Mesenchymal stem cell (in vitro differentiated cells and primary cell): ENCODE measurements around the gene KCTD1.

Experiments used
- DNase-seq: peaks from one replicate; pipeline ENCODE4 v3.0.0-alpha.2; 2013
- H2AFZ ChIP-seq: one replicate; pipeline ENCODE4 v1.6.1; 2013; ENCODE audit warnings: low read depth, mild to moderate bottlenecking, control low read depth, inconsistent platforms, low read length, moderate library complexity
- H2AK5ac ChIP-seq: 2 replicates; pipeline ENCODE4 v1.6.1; 2013; ENCODE audit warnings: low read length, moderate library complexity, mild to moderate bottlenecking, inconsistent platforms; ENCODE audit not compliant: severe bottlenecking
- H2BK120ac ChIP-seq: one replicate; pipeline ENCODE4 v1.6.1; 2013; ENCODE audit warnings: low read depth, mild to moderate bottlenecking, inconsistent platforms, low read length, moderate library complexity
- H2BK12ac ChIP-seq, 2 experiments: one replicate each; pipeline ENCODE4 v1.6.1; 2013; ENCODE audit warnings: inconsistent platforms in 2 of 2, low read length in 2 of 2, mild to moderate bottlenecking in 2 of 2, moderate library complexity in 2 of 2, control low read depth in 1 of 2
- H2BK15ac ChIP-seq: one replicate; pipeline ENCODE4 v1.6.1; 2013; ENCODE audit warnings: mild to moderate bottlenecking, low read depth, inconsistent platforms; ENCODE audit not compliant: poor library complexity, severe bottlenecking
- H2BK5ac ChIP-seq: 2 replicates; pipeline ENCODE4 v1.6.1; 2013; ENCODE audit warnings: low read depth, mild to moderate bottlenecking, low read length, control low read depth, inconsistent platforms; ENCODE audit not compliant: poor library complexity, severe bottlenecking
- H3K14ac ChIP-seq, 2 experiments: one replicate each; pipeline ENCODE4 v1.6.1; 2013; ENCODE audit warnings: inconsistent platforms in 2 of 2, low read length in 2 of 2, control low read depth in 1 of 2, mild to moderate bottlenecking in 1 of 2, moderate library complexity in 1 of 2
- H3K18ac ChIP-seq, 2 experiments: one replicate each; pipeline ENCODE4 v1.6.1; 2013; ENCODE audit warnings: inconsistent platforms in 2 of 2, low read length in 2 of 2, control low read depth in 1 of 2, low read depth in 1 of 2, mild to moderate bottlenecking in 1 of 2
- H3K23ac ChIP-seq, 2 experiments: one replicate each; pipeline ENCODE4 v1.6.1; 2013; ENCODE audit warnings: inconsistent platforms in 2 of 2, low read length in 2 of 2, mild to moderate bottlenecking in 2 of 2, moderate library complexity in 2 of 2, control low read depth in 1 of 2
- H3K27ac ChIP-seq: 2 replicates; pipeline ENCODE4 v1.5.1; 2013; ENCODE audit warnings: mild to moderate bottlenecking, moderate library complexity, low read length, control low read depth, inconsistent platforms; ENCODE audit not compliant: poor library complexity, severe bottlenecking
- H3K27me3 ChIP-seq, 2 experiments: 2 replicates each; pipeline versions ENCODE4 v1.6.1 to v1.7.0; 2013; ENCODE audit warnings: low read length in 2 of 2, mild to moderate bottlenecking in 2 of 2, moderate library complexity in 2 of 2, control low read depth in 1 of 2, inconsistent platforms in 1 of 2; ENCODE audit not compliant: control insufficient read depth in 1 of 2, insufficient read depth in 1 of 2
- H3K36me3 ChIP-seq, 2 experiments: 2 replicates each; pipeline versions ENCODE4 v1.6.1 to v1.7.0; 2013; ENCODE audit warnings: low read length in 2 of 2, control low read depth in 1 of 2, inconsistent platforms in 1 of 2, low read depth in 1 of 2, mild to moderate bottlenecking in 1 of 2; ENCODE audit not compliant: insufficient read depth in 2 of 2, control insufficient read depth in 1 of 2
- H3K4ac ChIP-seq, 2 experiments: one replicate each; pipeline ENCODE4 v1.6.1; 2013; ENCODE audit warnings: inconsistent platforms in 2 of 2, low read length in 2 of 2, mild to moderate bottlenecking in 2 of 2, moderate library complexity in 2 of 2, control low read depth in 1 of 2, low read depth in 1 of 2
- H3K4me1 ChIP-seq: 2 replicates; pipeline ENCODE4 v1.6.1; 2013; ENCODE audit warnings: low read depth, low read length, control low read depth; ENCODE audit not compliant: control insufficient read depth, insufficient read depth
- H3K4me2 ChIP-seq: 2 replicates; pipeline ENCODE4 v1.6.1; 2013; ENCODE audit warnings: low read length, mild to moderate bottlenecking, inconsistent platforms; ENCODE audit not compliant: poor library complexity, severe bottlenecking
- H3K4me3 ChIP-seq, 2 experiments: 2 replicates each; pipeline versions ENCODE4 v1.5.1 to v1.7.0; 2013; ENCODE audit warnings: low read length in 2 of 2, mild to moderate bottlenecking in 2 of 2, control low read depth in 1 of 2, low read depth in 1 of 2; ENCODE audit not compliant: insufficient read depth in 1 of 2
- H3K79me1 ChIP-seq: replicated peaks from 2 replicates; pipeline ENCODE4 v1.6.1; 2013; ENCODE audit warnings: mild to moderate bottlenecking, control low read depth, low read length, inconsistent platforms; ENCODE audit not compliant: poor library complexity, severe bottlenecking
- H3K9ac ChIP-seq: 2 replicates; pipeline ENCODE4 v1.7.0; 2013; ENCODE audit warnings: mild to moderate bottlenecking, low read length, moderate library complexity
- H3K9me3 ChIP-seq: 2 replicates; pipeline ENCODE4 v1.7.0; 2013; ENCODE audit warnings: mild to moderate bottlenecking, low read length; ENCODE audit not compliant: control insufficient read depth
- H4K8ac ChIP-seq: one replicate; pipeline ENCODE4 v1.6.1; 2013; ENCODE audit warnings: inconsistent platforms, mild to moderate bottlenecking, low read length, moderate library complexity
- H4K91ac ChIP-seq: one replicate; pipeline ENCODE4 v1.6.1; 2013; ENCODE audit warnings: mild to moderate bottlenecking, low read length, inconsistent platforms
- WGBS: methylation state at CpG from one replicate; pipeline ENCODE4 v1.1.7; 2013; ENCODE audit warnings: mixed read lengths; 5-methylcytosine and 5-hydroxymethylcytosine counted together

Gene KCTD1

DNA sequence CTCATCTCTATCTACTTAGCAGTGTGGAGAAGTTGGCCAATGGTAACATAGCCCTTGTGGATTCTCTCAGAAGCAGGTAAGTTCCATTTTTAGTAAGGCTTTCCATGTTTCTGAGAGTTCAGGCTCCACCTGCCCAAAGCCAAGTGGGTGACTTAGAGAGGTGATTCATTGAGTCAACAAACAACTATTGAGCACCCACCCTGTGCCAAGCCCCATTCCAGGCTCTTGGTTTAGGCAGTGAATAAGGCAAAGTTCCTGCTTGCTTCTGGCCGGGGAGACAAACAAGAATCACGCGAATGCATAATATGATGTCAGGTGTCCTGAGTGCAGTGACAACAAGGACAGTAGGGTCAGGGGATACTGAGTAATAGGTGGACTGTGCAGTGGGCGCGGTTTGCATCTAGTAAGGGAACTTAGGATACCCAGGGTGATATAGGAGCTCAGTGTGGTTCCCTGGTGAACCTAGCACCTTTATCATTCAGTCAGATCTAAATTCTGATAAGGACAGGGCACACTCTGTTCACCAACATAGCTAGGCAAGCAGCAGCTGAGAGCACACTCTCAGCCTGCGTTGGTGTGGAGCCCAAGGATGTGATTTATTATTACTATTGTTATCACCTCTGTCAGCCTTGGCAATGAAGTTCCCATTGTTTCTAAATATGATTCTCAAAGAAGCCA lies 31.7 kb upstream of the KCTD1 start:
- H3K4me3 ChIP-seq = no peak overlapping the region
- H3K27ac ChIP-seq = no peak overlapping the region
- H2AFZ ChIP-seq = no peak overlapping the region
- H3K79me1 ChIP-seq = no peaks in the 10 kb centered on the region
- no peak overlapping the region for H2BK12ac ChIP-seq
- H2BK5ac ChIP-seq = no peak overlapping the region
- no peak overlapping the region for H3K23ac ChIP-seq
- no peak overlapping the region for H4K91ac ChIP-seq
- no peaks in the 10 kb centered on the region for H3K27me3 ChIP-seq
- no peak for DNase-seq
- no peaks in the 10 kb centered on the region for H3K9me3 ChIP-seq
- no peaks in the 10 kb centered on the region for H3K4me1 ChIP-seq
- H2BK120ac ChIP-seq = no peak overlapping the region
- H3K18ac ChIP-seq = no peak overlapping the region
- no peak overlapping the region for H3K4me2 ChIP-seq
- H2BK15ac ChIP-seq = no peak overlapping the region
- WGBS = 87% methylated on average over 5 of the region's 6 CpGs
- no peak overlapping the region for H2AK5ac ChIP-seq
- H3K14ac ChIP-seq = no peak overlapping the region
- no peaks in the 10 kb centered on the region for H3K36me3 ChIP-seq
- no peak overlapping the region for H4K8ac ChIP-seq
- no peak overlapping the region for H3K4ac ChIP-seq
- H3K9ac ChIP-seq = no peak overlapping the region

DNA sequence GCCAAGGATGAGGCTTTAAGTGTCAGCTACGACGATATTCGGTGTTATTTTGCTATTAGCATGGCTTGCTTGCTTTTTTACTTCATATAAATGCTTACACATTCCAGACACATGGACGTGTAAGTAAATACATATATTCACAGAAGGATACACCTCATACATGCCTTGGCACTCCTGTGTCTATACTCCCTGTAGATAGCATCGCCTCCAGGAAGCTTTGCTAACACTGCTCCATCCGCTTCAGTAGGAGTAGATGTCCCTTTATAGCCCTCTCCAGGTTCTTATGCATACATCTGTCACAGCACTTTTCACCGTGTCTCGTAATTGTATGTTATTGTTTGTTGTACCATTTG lies 27.5 kb upstream of the KCTD1 start:
- 72% methylated on average over 8 of the region's 8 CpGs for WGBS

DNA sequence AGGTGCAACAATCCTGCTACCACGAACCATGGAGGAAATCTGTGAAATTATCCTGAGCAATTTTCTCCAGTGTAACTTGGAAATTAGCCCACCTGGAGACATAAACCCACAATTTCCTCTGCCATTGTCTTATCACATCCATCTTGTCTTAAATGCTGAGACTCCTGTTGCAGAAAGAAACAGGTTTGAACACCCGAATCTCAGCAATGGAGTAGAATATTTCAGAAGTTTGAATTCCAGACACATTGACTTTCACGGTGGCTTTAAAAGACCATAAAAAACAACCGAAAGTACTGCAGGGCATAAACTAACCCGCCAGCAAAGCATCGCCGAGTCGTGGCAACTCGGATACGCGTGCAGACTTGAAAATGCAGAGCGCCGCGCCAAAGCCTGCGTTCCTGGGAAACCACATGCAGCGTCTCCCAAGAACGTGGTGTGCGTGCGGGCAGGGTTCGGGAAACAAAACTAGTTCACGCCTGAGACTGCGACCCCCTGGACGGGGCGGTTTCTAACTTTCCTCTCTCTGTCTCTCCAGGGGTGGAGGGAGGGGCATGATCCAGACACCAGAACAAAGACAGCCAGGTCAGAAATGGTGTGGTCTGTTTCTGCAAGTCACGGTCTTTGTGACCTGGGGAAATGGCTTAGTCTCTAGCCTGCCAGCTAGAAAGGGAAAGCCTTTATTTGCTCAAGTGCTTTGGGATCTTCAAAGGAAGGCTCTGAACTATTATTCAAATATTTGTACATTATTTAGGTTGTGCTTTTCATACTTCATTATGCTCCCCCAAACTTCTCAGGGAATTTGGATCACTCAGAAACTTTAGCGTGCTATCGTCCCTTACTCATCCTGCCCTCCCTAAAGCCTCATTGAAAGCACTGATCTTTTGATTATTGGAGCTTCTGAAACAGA lies 26.9 kb upstream of the KCTD1 start:
- H2AFZ ChIP-seq = peak overlapping the region; percentile 67
- H3K18ac ChIP-seq = peak overlapping the region in 1 of 2 experiments; percentile 35
- H3K79me1 ChIP-seq = no peaks in the 10 kb centered on the region
- H3K4ac ChIP-seq = no peak overlapping the region
- no peak overlapping the region for H2BK12ac ChIP-seq
- no peak overlapping the region for H3K23ac ChIP-seq
- H3K27ac ChIP-seq = peak overlapping the region; percentile 20
- peak overlapping the region; percentile 76 for H3K9ac ChIP-seq
- H4K8ac ChIP-seq = peak overlapping the region; percentile 7
- 16% methylated on average over 27 of the region's 27 CpGs for WGBS
- no peaks in the 10 kb centered on the region for H3K36me3 ChIP-seq
- no peak overlapping the region for H4K91ac ChIP-seq
- H2BK120ac ChIP-seq = no peak overlapping the region
- H3K14ac ChIP-seq = peak overlapping the region in 1 of 2 experiments; percentile 18
- peak overlapping the region; percentile 56 to 77 for H3K4me3 ChIP-seq
- no peaks in the 10 kb centered on the region for H3K4me1 ChIP-seq
- H2BK15ac ChIP-seq = no peak overlapping the region
- H3K4me2 ChIP-seq = peak overlapping the region; percentile 72
- no peak overlapping the region for H2AK5ac ChIP-seq
- peak; percentile 60 for DNase-seq
- H2BK5ac ChIP-seq = peak overlapping the region; percentile 61
- H3K9me3 ChIP-seq = no peaks in the 10 kb centered on the region
- H3K27me3 ChIP-seq = no peaks in the 10 kb centered on the region

More for the DNA sequence above, 27.5 kb upstream of the KCTD1 start:
- Histone ChIP-seq H3K27ac (no peak overlapping the region), H3K4me3 (peak overlapping the region in 1 of 2 experiments; percentile 77), H2BK5ac (no peak overlapping the region), H3K36me3 (no peaks in the 10 kb centered on the region), H3K18ac (no peak overlapping the region), H4K8ac (no peak overlapping the region), H3K14ac (no peak overlapping the region), H3K4ac (no peak overlapping the region), H3K4me1 (no peaks in the 10 kb centered on the region), H4K91ac (no peak overlapping the region), H2BK15ac (no peak overlapping the region), H3K27me3 (no peaks in the 10 kb centered on the region), H3K9me3 (no peaks in the 10 kb centered on the region), H3K79me1 (no peaks in the 10 kb centered on the region), H2AK5ac (no peak overlapping the region), H2AFZ (no peak overlapping the region), H3K4me2 (peak overlapping the region; percentile 72), H2BK120ac (no peak overlapping the region), H2BK12ac (no peak overlapping the region), H3K23ac (no peak overlapping the region), H3K9ac (peak overlapping the region; percentile 76)
- DNase-seq = no peak

DNA sequence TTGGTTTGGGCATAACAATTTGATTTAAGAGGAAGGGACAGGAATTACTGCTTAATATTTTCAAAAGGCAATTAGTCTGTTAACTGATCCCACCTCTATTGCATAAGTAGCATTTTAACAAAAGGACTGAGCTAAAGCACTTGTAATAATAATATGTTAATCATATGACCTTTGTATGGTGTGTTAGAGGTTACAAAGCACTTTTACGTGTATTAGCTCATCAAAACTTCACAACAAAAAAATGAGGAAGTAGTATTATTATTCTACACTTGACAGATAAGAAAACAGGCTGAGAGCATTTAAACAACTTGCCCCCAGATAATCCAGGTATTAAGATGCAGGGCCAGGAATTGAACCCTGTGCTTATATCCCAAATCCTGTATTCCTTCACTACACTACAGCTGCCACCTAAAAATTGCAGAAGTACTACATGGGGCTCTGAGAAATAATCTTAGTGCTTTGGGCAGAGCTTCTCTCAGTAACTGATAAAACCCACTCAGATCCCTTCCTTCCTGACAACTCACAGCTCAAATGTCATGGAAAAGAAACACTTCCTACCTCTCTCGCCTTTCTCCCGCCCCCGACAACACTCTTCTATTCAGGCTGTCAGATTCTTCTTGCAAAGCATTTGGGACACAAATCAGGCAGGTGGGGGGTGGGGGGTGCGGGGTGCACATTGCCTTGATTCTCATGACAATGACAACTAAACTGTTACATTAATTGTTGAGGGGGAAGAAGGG lies 20.7 kb upstream of the KCTD1 start:
- H3K27me3 ChIP-seq = peaks cover 0 to 5% of the 10 kb centered on the region in 2 experiments
- no peak for DNase-seq
- no peak overlapping the region for H3K23ac ChIP-seq
- WGBS = no CpG with 5 or more reads among the region's 5 CpGs
- H2BK12ac ChIP-seq = no peak overlapping the region
- no peaks in the 10 kb centered on the region for H3K9me3 ChIP-seq
- no peaks in the 10 kb centered on the region for H3K4me1 ChIP-seq
- H3K79me1 ChIP-seq = no peaks in the 10 kb centered on the region
- no peak overlapping the region for H2AK5ac ChIP-seq
- H3K9ac ChIP-seq = no peak overlapping the region
- H3K14ac ChIP-seq = no peak overlapping the region
- H2BK5ac ChIP-seq = no peak overlapping the region
- no peak overlapping the region for H3K4ac ChIP-seq
- no peak overlapping the region for H3K4me3 ChIP-seq
- H3K27ac ChIP-seq = no peak overlapping the region
- H3K4me2 ChIP-seq = no peak overlapping the region
- H2BK120ac ChIP-seq = no peak overlapping the region
- H4K91ac ChIP-seq = no peak overlapping the region
- no peak overlapping the region for H3K18ac ChIP-seq
- no peak overlapping the region for H2BK15ac ChIP-seq
- no peaks in the 10 kb centered on the region for H3K36me3 ChIP-seq
- no peak overlapping the region for H4K8ac ChIP-seq
- H2AFZ ChIP-seq = no peak overlapping the region
